Hematopoietic multipotent progenitor cell (in vitro differentiated cells): Measurements from ENCODE around the gene PRSS57. TPM values are rescaled to one million over a fixed set of nuclear protein-coding genes. Genes with fewer than 3 reads are reported as not detected.

ENCODE experiments used
- DNase-seq, 3 donors: peaks; one replicate each; pipeline ENCODE4 v3.0.0-alpha.2; 2011 to 2015; ENCODE audit warnings: low read depth in 2 of 3, low spot score in 2 of 3
- total RNA-seq: library from RNA; depleted of rRNA; stranded (reverse); fragments of >200 nt; gene quantifications from one replicate; pipeline ENCODE4 v1.2.3, GENCODE V29; 2012

The PRSS57 gene
- total RNA-seq, 1 donor, result 829 TPM

GRCh38 chr19:653425-653824 lies 41.8 kb downstream of the PRSS57 start:
- no peak for DNase-seq

GRCh38 chr19:652467-653389 lies 42.5 kb downstream of the PRSS57 start:
- no peak for DNase-seq

- DNase-seq, result no peak
Observed at GRCh38 chr19:651991-652390, 43.3 kb downstream of the PRSS57 start.

GRCh38 chr19:651114-651818 lies 44.0 kb downstream of the PRSS57 start:
- DNase-seq, result no peak

GRCh38 chr19:650121-650520 lies 45.1 kb downstream of the PRSS57 start:
- DNase-seq, result no peak

GRCh38 chr19:648904-649801 lies 46.1 kb downstream of the PRSS57 start:
- no peak for DNase-seq

GRCh38 chr19:648305-648704 lies 46.9 kb downstream of the PRSS57 start:
- no peak for DNase-seq

GRCh38 chr19:647566-648284 lies 47.5 kb downstream of the PRSS57 start:
- DNase-seq, result no peak

GRCh38 chr19:646779-647565 lies 48.3 kb downstream of the PRSS57 start:
- no peak for DNase-seq

- DNase-seq, result no peak
Observed at GRCh38 chr19:645912-646778, 49.1 kb downstream of the PRSS57 start.

- DNase-seq, result no peak
Observed at GRCh38 chr19:644789-645188, 50.5 kb downstream of the PRSS57 start.

GRCh38 chr19:644363-644762 lies 50.9 kb downstream of the PRSS57 start:
- DNase-seq, result no peak

GRCh38 chr19:643736-644135 lies 51.5 kb downstream of the PRSS57 start:
- no peak for DNase-seq

- no peak for DNase-seq
Observed at GRCh38 chr19:642767-643727, 52.2 kb downstream of the PRSS57 start.

- DNase-seq, result no peak
Observed at GRCh38 chr19:641702-642101, 53.5 kb downstream of the PRSS57 start.

- no peak for DNase-seq
Observed at GRCh38 chr19:640606-641189, 54.6 kb downstream of the PRSS57 start.

GRCh38 chr19:640161-640558 lies 55.1 kb downstream of the PRSS57 start:
- no peak for DNase-seq
